GM21515 (cell line): ENCODE measurements around the gene TBX19.
"Not testable (repeated sequence)": the region's sequence is repeated elsewhere in the genome, so short reads cannot be mapped to it uniquely, and the experiment has no call there.

ENCODE experiments used
- ATAC-seq: cut with Tn5 transposase; IDR thresholded peaks from one replicate; pipeline ENCODE4 v1.9.1; 2021; ENCODE audit not compliant: unreplicated experiment

The TBX19 gene

GRCh38 chr1:168354335-168355269 is 73.9 kb downstream of the TBX19 start:
- ATAC-seq, result not testable (repeated sequence)

- no peak for ATAC-seq
Observed at GRCh38 chr1:168360151-168361021, 79.7 kb downstream of the TBX19 start.

- no peak for ATAC-seq
Observed at GRCh38 chr1:168361252-168361651, 80.6 kb downstream of the TBX19 start.

GRCh38 chr1:168362991-168363390 is 82.3 kb downstream of the TBX19 start:
- ATAC-seq, result no peak
